Naive thymus-derived CD4-positive, alpha-beta T cell (primary cell): Measurements from ENCODE around the gene AIDA. TPM values are rescaled to one million over a fixed set of nuclear protein-coding genes. Genes with fewer than 3 reads are reported as not detected.

Source experiments
- ATAC-seq: fragments of 150-1000 bp; cut with Tn5 transposase; 2 replicates; pipeline ENCODE4 v1.10.0; 2021; ENCODE audit warnings: mild to moderate bottlenecking, moderate library complexity
- CTCF ChIA-PET: fragments of 350-600 bp; sonication (Branson Sonifier 250); formaldehyde crosslinking; loops from one replicate; lab custom pipeline; 2021; ENCODE audit warnings: antibody characterized with exemption; lab: Charles Lee
- POLR2A ChIA-PET: fragments of 350-600 bp; sonication (Branson Sonifier 250); formaldehyde crosslinking; loops from one replicate; lab custom pipeline; 2021; ENCODE audit warnings: antibody characterized with exemption, inconsistent platforms; lab: Charles Lee
- DNase-seq, 9 donors: peaks; one replicate each; pipeline versions ENCODE4 v3.0.0 to v3.0.0-alpha.2; 2020 to 2022; ENCODE audit warnings: mixed read lengths in 1 of 9
- H3K27ac ChIP-seq: one replicate; pipeline ENCODE4 v1.7.0; 2013; ENCODE audit warnings: mild to moderate bottlenecking, low read depth, low read length, moderate library complexity
- H3K27me3 ChIP-seq, 2 donors: one replicate each; pipeline ENCODE4 v1.7.0; 2013; ENCODE audit warnings: low read length in 2 of 2, mild to moderate bottlenecking in 2 of 2, moderate library complexity in 2 of 2; ENCODE audit not compliant: control insufficient read depth in 2 of 2, insufficient read depth in 2 of 2
- H3K36me3 ChIP-seq, 3 experiments: 1 replicate in 2 of 3; 2 replicates in 1 of 3; pipeline ENCODE4 v1.7.0; 2013; ENCODE audit warnings: low read length in 3 of 3, mild to moderate bottlenecking in 3 of 3, moderate library complexity in 1 of 3; ENCODE audit not compliant: insufficient read depth in 3 of 3, control insufficient read depth in 2 of 3
- H3K4me1 ChIP-seq, 2 donors: one replicate each; pipeline ENCODE4 v1.7.0; 2013; ENCODE audit warnings: low read length in 2 of 2, mild to moderate bottlenecking in 2 of 2, moderate library complexity in 1 of 2; ENCODE audit not compliant: control insufficient read depth in 2 of 2, insufficient read depth in 2 of 2
- H3K4me3 ChIP-seq: 2 replicates; pipeline ENCODE4 v1.7.0; 2013; ENCODE audit warnings: mild to moderate bottlenecking, low read length
- H3K9me3 ChIP-seq, 3 experiments: 1 replicate in 2 of 3; 2 replicates in 1 of 3; pipeline ENCODE4 v1.7.0; 2013; ENCODE audit warnings: low read length in 3 of 3; ENCODE audit not compliant: control insufficient read depth in 2 of 3
- H3K27ac Mint-ChIP-seq, 9 donors: one replicate each; pipeline ENCODE4 v1.8.0; 2020 to 2022; ENCODE audit warnings: mixed read lengths in 9 of 9, mild to moderate bottlenecking in 8 of 9, moderate library complexity in 5 of 9, inconsistent platforms in 2 of 9
- H3K27me3 Mint-ChIP-seq, 5 donors: one replicate each; pipeline ENCODE4 v1.8.0; 2021 to 2022; ENCODE audit warnings: mixed read lengths in 5 of 5, mild to moderate bottlenecking in 1 of 5
- H3K36me3 Mint-ChIP-seq, 5 donors: one replicate each; pipeline ENCODE4 v1.8.0; 2020 to 2022; ENCODE audit warnings: mixed read lengths in 5 of 5, mild to moderate bottlenecking in 3 of 5, inconsistent platforms in 1 of 5
- H3K4me1 Mint-ChIP-seq, 7 donors: one replicate each; pipeline ENCODE4 v1.8.0; 2020 to 2022; ENCODE audit warnings: mixed read lengths in 7 of 7, mild to moderate bottlenecking in 3 of 7, inconsistent platforms in 1 of 7
- H3K4me3 Mint-ChIP-seq, 10 donors: one replicate each; pipeline ENCODE4 v1.8.0; 2020 to 2022; ENCODE audit warnings: mild to moderate bottlenecking in 10 of 10, mixed read lengths in 10 of 10, moderate library complexity in 6 of 10, inconsistent platforms in 2 of 10
- H3K9me3 Mint-ChIP-seq, 11 donors: one replicate each; pipeline ENCODE4 v1.8.0; 2020 to 2022; ENCODE audit warnings: mixed read lengths in 11 of 11, mild to moderate bottlenecking in 4 of 11, inconsistent platforms in 1 of 11, moderate library complexity in 1 of 11
- intact Hi-C, 2 donors: fragments of 100-400 bp; cut with micrococcal nuclease; formaldehyde crosslinking; loops; one replicate each; pipeline ENCODE4 v1.15.1; 2023
- polyA plus RNA-seq, 2 donors: library from polyadenylated mRNA; unstranded; fragments of 300-500 nt; fragmentation: Illumina TruSeq; gene quantifications; one replicate each; pipeline ENCODE4 v1.2.3, GENCODE V29; 2021
- total RNA-seq, 6 experiments: library from RNA in 5 of 6; stranded (reverse) in 5 of 6; gene quantifications; 1 replicate in 5 of 6; 2 replicates in 1 of 6; pipeline ENCODE4 v1.2.3 and lab custom pipeline; 2021 to 2026

Gene AIDA
- total and polyA plus RNA-seq, 7 experiments from 2014 or later, result 22.2 to 63.3 (median 34.8) TPM

DNA sequence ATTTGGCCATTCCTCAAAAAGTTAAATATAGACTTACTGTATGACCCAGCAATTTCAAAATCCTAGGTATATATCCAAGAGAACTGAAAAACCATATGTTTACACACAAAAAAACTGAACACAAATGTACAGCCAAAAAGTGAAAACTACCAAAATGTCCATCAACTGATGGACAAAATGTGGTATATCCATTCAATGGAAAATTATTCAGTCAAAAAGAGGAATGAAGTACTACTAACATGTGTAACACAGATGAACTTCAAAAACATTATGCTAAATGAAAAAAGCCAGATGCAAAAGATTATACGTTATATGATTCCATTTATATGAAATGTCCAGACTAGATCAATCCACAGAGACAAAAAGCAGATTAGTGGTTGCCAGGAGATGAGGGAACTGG is 8.0 kb downstream of the AIDA start:
- H3K4me3 Mint-ChIP-seq, result no peak overlapping the region
- H3K4me3 ChIP-seq, result no peak overlapping the region
- ChIA-PET CTCF (no interaction called here), POLR2A (interaction anchor here (1.2 kb wide), 1 partner anchor 9 kb away, joined by 4 read pairs; no protein-coding TSS in a partner anchor)
- peaks cover 0 to 9% (median 0%) of the 10 kb centered on the region in 11 donors for H3K9me3 Mint-ChIP-seq
- H3K9me3 ChIP-seq, result no peaks in the 10 kb centered on the region
- H3K27ac ChIP-seq, result no peak overlapping the region
- peaks cover 32 to 64% (median 51%) of the 10 kb centered on the region in 7 donors for H3K4me1 Mint-ChIP-seq
- H3K27ac Mint-ChIP-seq, result peak overlapping the region in 3 of 9 donors; percentile 22 to 40 (median 29)
- H3K36me3 ChIP-seq, result peaks cover 0 to 15% (median 8%) of the 10 kb centered on the region in 3 experiments
- DNase-seq (no peak), ATAC-seq (no peak)
- intact Hi-C loops, result no loop called here
- no peaks in the 10 kb centered on the region for H3K27me3 Mint-ChIP-seq
- H3K4me1 ChIP-seq, result peaks cover 0 to 13% of the 10 kb centered on the region in 2 donors
- no peaks in the 10 kb centered on the region for H3K27me3 ChIP-seq
- peaks cover 0 to 46% (median 37%) of the 10 kb centered on the region in 5 donors for H3K36me3 Mint-ChIP-seq

DNA sequence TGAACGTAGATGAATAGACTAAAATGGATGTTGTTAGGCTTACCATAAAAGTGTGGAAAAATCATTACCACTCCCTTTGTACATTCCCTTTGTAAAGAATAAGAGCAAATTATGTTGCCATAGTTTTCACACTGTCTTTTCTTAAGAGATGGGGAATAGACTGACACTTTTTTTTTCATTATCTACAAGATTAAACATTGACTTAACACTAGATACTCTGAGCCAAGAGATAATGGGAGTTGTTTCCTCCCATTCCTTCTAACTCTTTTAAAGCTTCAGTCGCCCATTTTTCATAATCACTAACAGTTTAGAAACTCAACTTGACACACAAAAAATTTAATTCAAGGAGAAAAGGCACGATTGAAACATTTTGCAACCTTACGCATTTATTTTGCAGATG is 10.1 kb downstream of the AIDA start:
- Mint-ChIP-seq H3K4me1 (peaks cover 24 to 55% (median 42%) of the 10 kb centered on the region in 7 donors), H3K36me3 (peaks cover 0 to 47% (median 37%) of the 10 kb centered on the region in 5 donors), H3K4me3 (no peak overlapping the region), H3K27ac (peak overlapping the region in 1 of 9 donors; percentile 28), H3K9me3 (peaks cover 0 to 9% (median 0%) of the 10 kb centered on the region in 11 donors), H3K27me3 (no peaks in the 10 kb centered on the region)
- Histone ChIP-seq H3K27me3 (no peaks in the 10 kb centered on the region), H3K36me3 (peaks cover 0 to 15% (median 8%) of the 10 kb centered on the region in 3 experiments), H3K9me3 (no peaks in the 10 kb centered on the region), H3K27ac (no peak overlapping the region), H3K4me3 (no peak overlapping the region), H3K4me1 (peaks cover 0 to 13% of the 10 kb centered on the region in 2 donors)
- ATAC-seq (no peak), DNase-seq (no peak)
- POLR2A ChIA-PET, result no interaction called here
- CTCF ChIA-PET, result no interaction called here
- intact Hi-C loops, result no loop called here

DNA sequence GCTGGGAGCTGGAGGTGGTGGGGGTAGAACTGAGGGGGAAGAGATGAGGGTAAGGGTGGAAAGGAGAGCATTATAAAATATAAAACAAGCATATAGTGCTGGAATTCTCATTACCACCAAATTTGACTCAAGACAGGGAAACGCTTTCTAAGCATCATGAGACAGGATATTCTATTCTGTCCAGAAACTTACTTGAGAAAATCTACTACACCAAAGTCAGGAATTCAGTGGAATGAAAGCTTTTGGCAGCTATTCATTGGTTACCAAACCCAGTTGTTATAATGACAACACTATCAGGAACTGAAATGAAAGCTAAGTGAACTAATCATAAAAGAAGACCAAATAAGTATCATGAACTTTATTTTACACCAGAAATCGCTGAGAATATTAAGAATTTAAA is 14.5 kb downstream of the AIDA start:
- ATAC-seq, result no peak
- ChIA-PET CTCF (interaction anchor here (0.7 kb wide), 1 partner anchor 830 kb away, joined by 5 read pairs; no protein-coding TSS in a partner anchor), POLR2A (interaction anchor here (1.8 kb wide), 1 partner anchor 15 kb away, joined by 5 read pairs; the partner anchor contains the start of genes AIDA and BROX)
- Mint-ChIP-seq H3K4me1 (peaks cover 12 to 34% (median 22%) of the 10 kb centered on the region in 7 donors), H3K36me3 (peaks cover 0 to 24% (median 18%) of the 10 kb centered on the region in 5 donors), H3K27me3 (no peaks in the 10 kb centered on the region), H3K4me3 (no peak overlapping the region), H3K9me3 (no peaks in the 10 kb centered on the region), H3K27ac (no peak overlapping the region)
- Histone ChIP-seq H3K4me3 (no peak overlapping the region), H3K9me3 (no peaks in the 10 kb centered on the region), H3K27me3 (no peaks in the 10 kb centered on the region), H3K27ac (no peak overlapping the region), H3K4me1 (peaks cover 0 to 3% of the 10 kb centered on the region in 2 donors), H3K36me3 (peaks cover 0 to 14% (median 8%) of the 10 kb centered on the region in 3 experiments)
- no peak for DNase-seq
- intact Hi-C loops, result no loop called here

DNA sequence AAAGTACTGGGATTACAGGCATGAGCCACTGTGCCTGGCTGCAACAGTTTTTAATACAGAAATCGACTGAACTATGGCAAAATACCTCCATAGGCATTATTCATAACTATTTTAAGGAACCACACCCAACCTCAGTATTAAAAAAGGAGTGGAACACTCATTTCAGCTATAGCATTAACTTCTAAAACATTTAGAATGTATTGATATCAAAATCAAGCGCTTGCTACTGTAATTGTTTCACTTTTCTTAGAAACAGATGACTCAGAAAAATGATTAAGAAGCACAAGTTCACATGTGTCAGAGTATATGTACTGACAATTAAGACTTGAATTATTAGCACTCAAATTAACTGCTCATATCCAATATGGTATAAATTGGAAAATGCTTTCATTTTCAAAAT is 15.1 kb downstream of the AIDA start:
- Histone ChIP-seq H3K27me3 (no peaks in the 10 kb centered on the region), H3K9me3 (no peaks in the 10 kb centered on the region), H3K27ac (no peak overlapping the region), H3K36me3 (peaks cover 0 to 13% (median 2%) of the 10 kb centered on the region in 3 experiments), H3K4me1 (peaks cover 0 to 3% of the 10 kb centered on the region in 2 donors), H3K4me3 (no peak overlapping the region)
- ChIA-PET POLR2A (interaction anchor here (1.8 kb wide), 1 partner anchor 15 kb away, joined by 5 read pairs; the partner anchor contains the start of genes AIDA and BROX), CTCF (no interaction called here)
- no peak for ATAC-seq
- Mint-ChIP-seq H3K4me3 (no peak overlapping the region), H3K36me3 (peaks cover 5 to 22% (median 14%) of the 10 kb centered on the region in 5 donors), H3K27me3 (no peaks in the 10 kb centered on the region), H3K4me1 (peaks cover 10 to 39% (median 27%) of the 10 kb centered on the region in 7 donors), H3K9me3 (no peaks in the 10 kb centered on the region), H3K27ac (no peak overlapping the region)
- DNase-seq, result no peak
- intact Hi-C loops, result no loop called here

DNA sequence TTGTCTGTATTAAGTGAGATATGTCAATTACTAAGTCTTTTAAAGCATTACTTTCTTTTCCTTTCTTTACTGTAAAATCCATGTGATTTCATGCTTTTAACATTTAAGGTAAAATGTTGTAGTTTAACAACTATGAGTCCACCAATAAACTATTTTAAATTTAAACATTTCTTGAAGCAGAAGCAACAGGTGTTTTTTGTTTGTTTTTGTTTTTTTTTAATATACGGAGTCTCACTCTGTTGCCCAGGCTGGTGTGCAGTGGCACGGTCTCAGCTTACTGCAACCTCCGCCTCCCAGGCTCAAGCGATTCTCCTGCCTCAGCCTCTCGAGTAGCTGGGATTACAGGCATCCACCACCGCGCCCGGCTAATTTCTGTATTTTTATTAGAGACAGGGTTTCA is 15.6 kb downstream of the AIDA start:
- DNase-seq, result no peak
- Mint-ChIP-seq H3K27me3 (no peaks in the 10 kb centered on the region), H3K4me3 (no peak overlapping the region), H3K9me3 (no peaks in the 10 kb centered on the region), H3K36me3 (peaks cover 5 to 21% (median 13%) of the 10 kb centered on the region in 5 donors), H3K4me1 (peaks cover 10 to 39% (median 27%) of the 10 kb centered on the region in 7 donors), H3K27ac (no peak overlapping the region)
- peaks cover 0 to 13% (median 0%) of the 10 kb centered on the region in 3 experiments for H3K36me3 ChIP-seq
- H3K4me1 ChIP-seq, result peaks cover 0 to 3% of the 10 kb centered on the region in 2 donors
- H3K27ac ChIP-seq, result no peak overlapping the region
- no peak overlapping the region for H3K4me3 ChIP-seq
- intact Hi-C loops, result no loop called here
- no peaks in the 10 kb centered on the region for H3K9me3 ChIP-seq
- POLR2A ChIA-PET, result interaction anchor here (1.8 kb wide), 1 partner anchor 16 kb away, joined by 5 read pairs; the partner anchor contains the start of genes AIDA and BROX
- CTCF ChIA-PET, result no interaction called here
- ATAC-seq, result no peak
- H3K27me3 ChIP-seq, result no peaks in the 10 kb centered on the region

DNA sequence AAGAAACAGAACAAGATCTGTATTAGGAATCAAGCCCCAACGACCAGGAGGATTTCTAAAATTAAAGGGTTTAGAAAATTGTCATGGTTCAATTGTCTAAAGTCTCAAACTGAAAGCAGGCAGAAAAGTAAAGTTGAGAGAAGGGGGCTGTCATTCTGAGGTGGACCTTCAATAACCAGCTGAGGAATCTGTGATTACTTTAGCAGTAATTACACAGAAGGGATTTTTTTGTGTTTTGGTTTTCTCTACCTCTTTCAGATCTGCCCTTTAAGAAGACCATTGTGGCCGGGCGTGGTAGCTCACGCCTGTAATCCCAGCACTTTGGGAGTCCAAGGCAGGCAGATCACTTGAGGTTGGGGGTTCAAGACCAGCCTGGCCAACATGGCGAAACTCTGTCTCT is 17.4 kb downstream of the AIDA start:
- peaks cover 6 to 18% (median 10%) of the 10 kb centered on the region in 5 donors for H3K36me3 Mint-ChIP-seq
- POLR2A ChIA-PET, result interaction anchor here (0.6 to 1.6 kb wide), 3 partner anchors 16 to 43 kb away, joined by 3 to 7 read pairs (median 3); no protein-coding TSS in a partner anchor
- H3K36me3 ChIP-seq, result peaks cover 0 to 14% (median 0%) of the 10 kb centered on the region in 3 experiments

More for the DNA sequence above, 17.4 kb downstream of the AIDA start:
- no peak overlapping the region for H3K4me3 ChIP-seq
- Mint-ChIP-seq H3K9me3 (no peaks in the 10 kb centered on the region), H3K27ac (peak overlapping the region in 3 of 9 donors; percentile 7 to 31 (median 21)), H3K4me3 (peak overlapping the region in 1 of 10 donors; percentile 25), H3K27me3 (no peaks in the 10 kb centered on the region), H3K4me1 (peaks cover 10 to 44% (median 33%) of the 10 kb centered on the region in 7 donors)
- CTCF ChIA-PET, result interaction anchor here (0.9 kb wide), 1 partner anchor 15 kb away, joined by 3 read pairs; no protein-coding TSS in a partner anchor
- H3K9me3 ChIP-seq, result no peaks in the 10 kb centered on the region
- peaks cover 0 to 3% of the 10 kb centered on the region in 2 donors for H3K4me1 ChIP-seq
- intact Hi-C loops, result no loop called here
- H3K27me3 ChIP-seq, result no peaks in the 10 kb centered on the region
- DNase-seq (no peak), ATAC-seq (no peak)
- H3K27ac ChIP-seq, result no peak overlapping the region
